GM12892 (cell line): ENCODE measurements around the gene MAGED4B. TPM values are rescaled to one million over a fixed set of nuclear protein-coding genes. Genes with fewer than 3 reads are reported as not detected.
"Not testable (repeated sequence)": the region's sequence is repeated elsewhere in the genome, so short reads cannot be mapped to it uniquely, and the experiment has no call there.

ENCODE experiments used
- DNase-seq: peaks from one replicate; pipeline ENCODE4 v3.0.0; 2011; ENCODE audit not compliant: insufficient read length
- FAIRE-seq: peaks from 2 replicates; lab custom pipeline; 2011; peaks lifted over from hg19 to GRCh38; lab: Jason Lieb, UNC
- POLR2A ChIP-seq: IDR thresholded peaks from 2 replicates; pipeline ENCODE4 v1.6.1; 2011; ENCODE audit warnings: low read depth, low read length, control low read depth
- POLR2AphosphoS5 ChIP-seq: IDR thresholded peaks from 2 replicates; pipeline ENCODE4 v1.6.1; 2011; ENCODE audit warnings: low read depth, low read length, control low read depth
- TAF1 ChIP-seq: IDR thresholded peaks from 2 replicates; pipeline ENCODE4 v1.6.1; 2011; ENCODE audit warnings: low read depth, mild to moderate bottlenecking, control low read depth, low read length, borderline replicate concordance
- polyA plus RNA-seq: library from polyadenylated mRNA; unstranded; fragments of >200 nt; gene quantifications from one replicate; pipeline ENCODE4 v1.2.1, GENCODE V29; 2012; ENCODE audit warnings: missing spikeins, inconsistent platforms; ENCODE audit not compliant: missing spikeins

Gene MAGED4B, protein sequence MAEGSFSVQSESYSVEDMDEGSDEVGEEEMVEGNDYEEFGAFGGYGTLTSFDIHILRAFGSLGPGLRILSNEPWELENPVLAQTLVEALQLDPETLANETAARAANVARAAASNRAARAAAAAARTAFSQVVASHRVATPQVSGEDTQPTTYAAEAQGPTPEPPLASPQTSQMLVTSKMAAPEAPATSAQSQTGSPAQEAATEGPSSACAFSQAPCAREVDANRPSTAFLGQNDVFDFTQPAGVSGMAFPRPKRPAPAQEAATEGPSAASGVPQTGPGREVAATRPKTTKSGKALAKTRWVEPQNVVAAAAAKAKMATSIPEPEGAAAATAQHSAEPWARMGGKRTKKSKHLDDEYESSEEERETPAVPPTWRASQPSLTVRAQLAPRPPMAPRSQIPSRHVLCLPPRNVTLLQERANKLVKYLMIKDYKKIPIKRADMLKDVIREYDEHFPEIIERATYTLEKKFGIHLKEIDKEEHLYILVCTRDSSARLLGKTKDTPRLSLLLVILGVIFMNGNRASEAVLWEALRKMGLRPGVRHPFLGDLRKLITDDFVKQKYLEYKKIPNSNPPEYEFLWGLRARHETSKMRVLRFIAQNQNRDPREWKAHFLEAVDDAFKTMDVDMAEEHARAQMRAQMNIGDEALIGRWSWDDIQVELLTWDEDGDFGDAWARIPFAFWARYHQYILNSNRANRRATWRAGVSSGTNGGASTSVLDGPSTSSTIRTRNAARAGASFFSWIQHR
- polyA plus RNA-seq: not detected

DNA sequence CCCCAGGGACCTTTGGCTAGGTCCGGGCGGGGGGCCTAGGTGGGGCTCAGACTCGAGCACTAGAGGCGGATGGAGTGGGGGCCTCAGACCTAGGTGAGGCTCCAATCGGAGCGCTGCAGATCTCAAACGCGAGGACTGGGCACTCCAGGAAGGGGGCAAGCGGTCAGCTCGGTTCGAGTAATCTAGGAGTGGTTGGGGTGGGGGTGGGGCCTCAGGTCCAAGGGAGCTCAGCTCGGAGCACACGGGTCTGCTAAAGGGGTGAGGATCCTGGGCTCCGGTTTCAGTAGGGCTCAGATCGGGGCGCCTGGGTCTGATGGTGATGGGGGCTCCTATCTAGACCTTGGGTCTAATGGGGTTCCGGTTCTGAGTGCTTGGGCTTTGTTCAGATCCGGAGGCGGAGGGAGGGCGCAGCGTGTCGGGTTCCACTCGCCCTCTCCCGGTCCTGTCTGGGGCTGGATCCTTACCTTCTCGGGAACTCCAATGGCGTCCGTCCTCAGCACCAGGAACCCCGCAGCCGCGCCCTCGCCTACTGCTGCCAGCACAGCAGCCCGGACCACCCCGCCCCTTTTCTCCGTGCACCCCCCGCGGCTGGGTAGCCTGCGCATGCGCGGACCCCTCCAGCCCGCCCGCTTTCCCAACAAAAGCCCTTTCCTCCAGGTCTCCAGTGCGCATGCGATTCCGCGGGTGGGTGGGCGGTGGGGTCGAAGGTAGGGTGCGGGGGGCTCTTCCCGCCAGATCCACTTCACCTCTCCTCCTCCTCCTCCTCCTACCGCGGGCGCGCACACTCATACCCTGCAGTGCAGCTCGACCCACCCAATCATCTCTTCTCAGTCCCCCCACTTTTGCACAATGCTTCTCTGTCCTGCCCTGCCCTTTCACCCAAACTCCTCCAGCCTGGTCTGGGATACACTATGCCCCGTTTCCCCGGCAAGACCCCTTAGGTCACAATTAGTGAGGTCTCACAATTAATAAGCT, at the start of gene MAGED4B:
Gene MAGED4B, minus strand, starts transcription at position 518 of the 975 bp plus-strand sequence. CDS start 1,011 bp downstream, outside the sequence.
- DNase-seq, FAIRE-seq: not testable (repeated sequence)

DNA sequence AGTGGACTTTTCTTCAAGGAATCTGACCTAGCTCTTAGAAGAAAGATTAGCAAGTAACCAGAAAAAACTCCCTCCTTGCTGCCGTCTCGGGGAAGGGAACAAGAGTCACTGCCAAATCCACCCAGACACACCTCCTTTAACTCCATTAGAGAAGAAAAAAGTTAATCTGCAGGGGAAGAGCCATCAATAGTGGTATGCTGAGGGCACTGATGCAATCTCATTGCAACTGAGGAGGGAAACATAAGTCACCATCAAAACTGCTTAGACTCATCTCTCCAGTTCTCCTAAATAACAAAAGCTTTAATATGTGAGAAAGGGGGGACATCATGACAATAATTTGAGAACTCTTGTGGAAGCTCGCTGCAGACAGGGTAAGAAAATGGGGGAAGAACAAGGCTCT, 49.3 kb upstream of the MAGED4B start:
- TF ChIP-seq POLR2A (no peak), TAF1 (no peak), POLR2AphosphoS5 (no peak)
- FAIRE-seq: no peak

DNA sequence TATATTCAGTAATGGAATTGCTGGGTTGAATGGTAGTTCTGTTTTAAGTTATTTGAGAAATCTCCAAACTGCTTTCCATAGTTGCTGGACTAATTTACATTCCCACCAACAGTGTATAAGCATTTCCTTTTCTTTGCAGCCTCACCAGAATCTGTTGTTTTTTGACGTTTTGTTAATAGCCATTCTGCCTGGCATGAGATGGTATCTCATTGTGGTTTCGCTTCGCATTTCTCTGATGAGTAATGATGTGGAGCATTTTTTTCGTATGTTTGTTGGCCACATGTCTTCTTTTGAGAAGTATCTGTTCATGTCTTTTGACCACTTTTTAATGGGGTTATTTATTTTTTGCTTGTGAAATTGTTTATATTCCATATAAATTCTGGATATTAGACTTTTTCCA, 13.6 kb upstream of the MAGED4B start:
- no peak for FAIRE-seq
- no peak for DNase-seq
- TF ChIP-seq POLR2A: no peak
- no peak for TF ChIP-seq POLR2AphosphoS5
- TF ChIP-seq TAF1: no peak

More for the DNA sequence above, 49.3 kb upstream of the MAGED4B start:
- no peak for DNase-seq

DNA sequence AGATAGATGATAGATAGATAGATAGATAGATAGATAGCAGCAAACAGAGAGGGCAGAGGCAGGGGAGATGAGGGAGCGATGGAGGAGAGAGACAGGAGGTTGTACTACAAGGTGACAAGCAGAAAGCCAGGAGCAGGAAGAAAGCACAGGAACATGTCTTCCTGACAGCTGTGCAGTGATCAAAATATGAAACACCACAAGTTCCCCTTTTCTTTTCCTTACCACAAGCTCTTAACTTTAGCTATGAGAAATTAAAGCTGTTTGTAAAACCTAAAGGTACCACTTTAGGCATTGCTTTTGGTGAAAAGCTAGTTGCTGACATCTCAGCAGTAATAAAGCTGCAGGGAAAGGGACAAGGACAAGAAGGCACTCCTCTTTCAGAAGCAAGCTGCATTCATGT, 9.1 kb upstream of the MAGED4B start:
- no peak for FAIRE-seq
- TF ChIP-seq TAF1: no peak
- no peak for TF ChIP-seq POLR2AphosphoS5
- TF ChIP-seq POLR2A: no peak
- no peak for DNase-seq

DNA sequence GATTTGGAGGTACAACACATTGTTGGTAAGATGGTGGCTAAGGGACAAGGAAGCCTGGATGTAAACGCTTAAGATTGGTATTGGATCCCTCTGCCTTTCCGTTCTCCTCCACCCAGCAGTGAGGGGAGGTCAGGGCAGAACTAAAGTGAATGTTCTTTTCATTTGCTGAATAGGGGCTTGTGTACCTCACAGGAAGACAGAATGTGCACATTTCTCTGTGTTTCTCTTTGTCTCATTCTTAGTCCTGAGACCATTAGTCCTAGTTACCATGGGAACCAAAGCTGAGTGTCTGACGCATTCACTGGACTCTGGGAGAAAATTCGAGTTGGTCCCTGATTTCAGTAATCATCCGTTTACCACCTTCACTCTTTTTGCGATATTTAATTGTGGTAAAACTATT, 26.7 kb downstream of the MAGED4B start:
- FAIRE-seq: not testable (repeated sequence)

DNA sequence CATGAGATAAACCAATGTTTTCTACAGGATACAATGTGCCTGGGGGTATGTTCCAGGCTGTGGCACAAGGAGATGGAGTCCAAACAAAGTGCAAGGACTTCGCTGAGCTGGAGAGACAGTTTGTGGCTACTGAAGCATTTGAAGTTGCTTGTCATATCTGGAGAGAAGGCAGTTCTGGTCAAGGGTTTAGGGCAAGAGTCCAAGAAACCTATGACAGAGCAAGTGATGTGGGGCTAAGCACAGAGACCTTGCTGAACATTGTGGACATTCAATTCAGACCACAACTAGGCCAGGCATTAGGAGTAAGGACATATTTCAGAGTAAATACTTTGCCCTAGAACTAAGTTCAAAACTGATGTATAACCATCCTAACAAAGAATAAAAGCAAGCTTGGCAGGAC, 34.8 kb downstream of the MAGED4B start:
- TF ChIP-seq TAF1 (no peak), POLR2A (no peak), POLR2AphosphoS5 (no peak)
- no peak for FAIRE-seq

More for the DNA sequence above, 26.7 kb downstream of the MAGED4B start:
- not testable (repeated sequence) for DNase-seq

DNA sequence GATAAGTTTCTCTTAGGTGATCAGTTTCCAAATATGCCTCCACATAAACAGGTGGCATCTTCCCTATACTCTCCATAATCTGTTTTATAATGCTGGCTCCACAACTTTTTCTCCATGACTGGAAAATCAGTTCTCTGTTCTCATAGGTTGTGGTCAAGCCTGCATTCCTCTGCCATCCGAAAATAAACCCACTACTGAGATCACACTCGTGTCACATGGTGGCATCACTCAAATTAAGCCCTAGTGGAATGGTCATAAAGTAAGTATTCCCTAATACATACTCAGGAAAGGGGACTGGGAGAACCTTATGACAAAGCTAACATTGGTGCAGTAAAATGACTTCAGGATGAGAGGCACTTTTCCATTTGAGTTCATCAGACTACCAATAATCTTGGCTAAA, 37.6 kb downstream of the MAGED4B start:
- FAIRE-seq: no peak
- TF ChIP-seq POLR2AphosphoS5: no peak
- no peak for TF ChIP-seq POLR2A
- TF ChIP-seq TAF1: no peak

More for the DNA sequence above, 34.8 kb downstream of the MAGED4B start:
- DNase-seq: no peak

DNA sequence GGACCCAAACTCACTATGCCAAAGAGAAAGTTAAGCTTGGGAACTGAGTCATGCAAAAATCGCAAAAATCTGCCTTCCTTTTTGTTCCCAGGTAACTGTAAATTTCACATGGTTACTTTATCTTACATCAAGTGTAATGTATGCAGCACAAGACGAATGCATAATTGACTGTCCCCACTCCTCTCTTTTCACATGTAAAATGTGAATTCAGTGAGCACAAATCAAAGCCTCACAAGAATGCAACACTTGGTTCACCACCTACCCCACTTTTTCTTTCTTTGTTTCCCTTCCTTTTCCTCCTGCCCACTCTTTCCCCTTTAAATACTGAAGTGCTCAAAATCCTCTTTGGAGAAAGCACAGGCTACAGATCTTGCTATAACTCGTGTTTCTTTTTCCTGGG, 53.2 kb downstream of the MAGED4B start:
- no peak for TF ChIP-seq POLR2A
- TF ChIP-seq POLR2AphosphoS5: no peak
- TF ChIP-seq TAF1: no peak
- FAIRE-seq (no peak), DNase-seq (no peak)

More for the DNA sequence above, 37.6 kb downstream of the MAGED4B start:
- DNase-seq: no peak
